ENCODE data around the gene BTNL2.

Gene BTNL2

GRCh38 chr6:32431142-32431541 is 24.2 kb upstream of the BTNL2 start:
- DNase-seq (ENCODE audit: low read depth) = no peak
- no peak overlapping the region for H3K4me3 ChIP-seq (ENCODE audit: low read length)
- no peak for TF ChIP-seq CTCF (conservative IDR thresholded peaks at IDR 0.05; ENCODE audit: low read depth, low read length)

- TF ChIP-seq CTCF (conservative IDR thresholded peaks at IDR 0.05; ENCODE audit: low read depth, low read length) = no peak
- no peak overlapping the region for H3K4me3 ChIP-seq (ENCODE audit: low read length)
- no peak for DNase-seq (ENCODE audit: low read depth)
Observed at GRCh38 chr6:32430179-32430578, 23.2 kb upstream of the BTNL2 start.

- TF ChIP-seq CTCF (conservative IDR thresholded peaks at IDR 0.05; ENCODE audit: low read depth, low read length) = no peak
- DNase-seq (ENCODE audit: low read depth) = no peak
- no peak overlapping the region for H3K4me3 ChIP-seq (ENCODE audit: low read length)
Observed at GRCh38 chr6:32427934-32428474, 21.0 kb upstream of the BTNL2 start.

- TF ChIP-seq CTCF (conservative IDR thresholded peaks at IDR 0.05; ENCODE audit: low read depth, low read length) = no peak
- H3K4me3 ChIP-seq (ENCODE audit: low read length) = no peak overlapping the region
- no peak for DNase-seq (ENCODE audit: low read depth)
Observed at GRCh38 chr6:32427218-32427617, 20.2 kb upstream of the BTNL2 start.

GRCh38 chr6:32426338-32426737 is 19.4 kb upstream of the BTNL2 start:
- H3K4me3 ChIP-seq (ENCODE audit: low read length) = no peak overlapping the region
- no peak for TF ChIP-seq CTCF (conservative IDR thresholded peaks at IDR 0.05; ENCODE audit: low read depth, low read length)
- no peak for DNase-seq (ENCODE audit: low read depth)

GRCh38 chr6:32424589-32425300 is 17.8 kb upstream of the BTNL2 start:
- DNase-seq (ENCODE audit: low read depth) = no peak
- no peak for TF ChIP-seq CTCF (conservative IDR thresholded peaks at IDR 0.05; ENCODE audit: low read depth, low read length)
- H3K4me3 ChIP-seq (ENCODE audit: low read length) = no peak overlapping the region

GRCh38 chr6:32416036-32416435 is 9.1 kb upstream of the BTNL2 start:
- no peak for TF ChIP-seq CTCF (conservative IDR thresholded peaks at IDR 0.05; ENCODE audit: low read depth, low read length)
- no peak for DNase-seq (ENCODE audit: low read depth)
- no peak overlapping the region for H3K4me3 ChIP-seq (ENCODE audit: low read length)
